ENCODE results near the gene OR6M1.

GRCh38 chr11:123762422-123762821, 43.7 kb downstream of the OR6M1 start:
- no peak for TF ChIP-seq REST (IDR thresholded peaks at IDR 0.05; ENCODE audit: insufficient read depth in 1 of 2, low read depth in 2 of 2, low read length in 1 of 2)
- no peak for TF ChIP-seq CTCF (IDR thresholded peaks at IDR 0.05)
